ENCODE measurements around the gene CLUH. TPM values are rescaled to one million over a fixed set of nuclear protein-coding genes. Genes with fewer than 3 reads are reported as not detected.
"Not testable (repeated sequence)": the region's sequence is repeated elsewhere in the genome, so short reads cannot be mapped to it uniquely, and the experiment has no call there.

Gene CLUH
- total RNA-seq, 1 experiment from 2014 or later: 175 TPM

DNA sequence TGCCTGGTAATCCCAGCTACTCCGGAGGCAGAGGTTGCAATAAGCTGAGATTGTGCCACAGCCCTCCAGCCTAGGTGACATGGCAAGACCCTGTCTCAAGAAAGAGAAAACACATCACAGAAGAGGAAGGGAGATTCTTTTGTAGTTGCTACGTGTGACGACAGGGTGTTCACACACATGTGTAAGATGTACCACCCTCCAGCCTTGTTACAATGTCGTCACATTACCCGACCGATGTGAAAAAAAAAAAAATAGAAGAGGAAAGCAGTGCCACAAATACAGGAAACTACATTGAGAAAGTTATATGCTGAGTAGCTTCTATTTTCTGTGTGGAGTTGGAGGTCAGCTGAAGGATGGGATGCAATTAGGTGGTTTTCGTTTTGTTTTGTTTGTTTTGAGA lies 56.0 kb downstream of the CLUH start:
- H3K9me2 ChIP-seq (ENCODE audit: insufficient read depth): no peaks in the 10 kb centered on the region
- no peaks in the 10 kb centered on the region for H3K27me3 ChIP-seq (ENCODE audit: insufficient read depth, low read length)
- ATAC-seq (no peak), DNase-seq (ENCODE audit: low read depth, low spot score) (no peak)
- H3K27ac ChIP-seq (ENCODE audit: low read depth, low read length): no peak overlapping the region
- peaks cover 10% of the 10 kb centered on the region for H4K20me1 ChIP-seq (ENCODE audit: insufficient read depth)
- intact Hi-C loops (cut with micrococcal nuclease): no loop called here
- H3K4me1 ChIP-seq (ENCODE audit: control insufficient read depth in 1 of 2, insufficient read depth in 2 of 2, low read length in 2 of 2): peaks cover 17 to 27% of the 10 kb centered on the region in 2 experiments
- H3K4me3 ChIP-seq (replicated peaks in 1 of 2; ENCODE audit: low read depth in 1 of 2, low read length in 2 of 2): no peak overlapping the region
- no peaks in the 10 kb centered on the region for H3K36me3 ChIP-seq (ENCODE audit: control insufficient read depth in 1 of 2, insufficient read depth in 2 of 2, low read length in 2 of 2)
- ChIA-PET CTCF (no interaction called here), POLR2A (no interaction called here), RAD21 (ENCODE audit: low non-redundant PET in 1 of 2, low total read pairs in 2 of 2, uncharacterized antibody in 2 of 2, unreplicated experiment in 2 of 2) (no interaction called here)
- BruUV-seq (replicated peaks): no TSS peak
- no peak overlapping the region for H2AFZ ChIP-seq (ENCODE audit: low read depth, low read length, poor library complexity, severe bottlenecking)
- no peak overlapping the region for H3K4me2 ChIP-seq (ENCODE audit: low read length)
- no peak overlapping the region for H3K9ac ChIP-seq (ENCODE audit: low read length)
- no peaks in the 10 kb centered on the region for H3K9me3 ChIP-seq (ENCODE audit: control insufficient read depth in 1 of 2, insufficient read depth in 1 of 2, low read depth in 1 of 2, low read length in 2 of 2)
- H3K79me2 ChIP-seq (ENCODE audit: insufficient read depth, low read length): peaks cover 95% of the 10 kb centered on the region
- TF ChIP-seq, protein P1, sequence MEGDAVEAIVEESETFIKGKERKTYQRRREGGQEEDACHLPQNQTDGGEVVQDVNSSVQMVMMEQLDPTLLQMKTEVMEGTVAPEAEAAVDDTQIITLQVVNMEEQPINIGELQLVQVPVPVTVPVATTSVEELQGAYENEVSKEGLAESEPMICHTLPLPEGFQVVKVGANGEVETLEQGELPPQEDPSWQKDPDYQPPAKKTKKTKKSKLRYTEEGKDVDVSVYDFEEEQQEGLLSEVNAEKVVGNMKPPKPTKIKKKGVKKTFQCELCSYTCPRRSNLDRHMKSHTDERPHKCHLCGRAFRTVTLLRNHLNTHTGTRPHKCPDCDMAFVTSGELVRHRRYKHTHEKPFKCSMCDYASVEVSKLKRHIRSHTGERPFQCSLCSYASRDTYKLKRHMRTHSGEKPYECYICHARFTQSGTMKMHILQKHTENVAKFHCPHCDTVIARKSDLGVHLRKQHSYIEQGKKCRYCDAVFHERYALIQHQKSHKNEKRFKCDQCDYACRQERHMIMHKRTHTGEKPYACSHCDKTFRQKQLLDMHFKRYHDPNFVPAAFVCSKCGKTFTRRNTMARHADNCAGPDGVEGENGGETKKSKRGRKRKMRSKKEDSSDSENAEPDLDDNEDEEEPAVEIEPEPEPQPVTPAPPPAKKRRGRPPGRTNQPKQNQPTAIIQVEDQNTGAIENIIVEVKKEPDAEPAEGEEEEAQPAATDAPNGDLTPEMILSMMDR (IDR thresholded peaks at IDR 0.05 in 2 of 3, conservative IDR thresholded peaks at IDR 0.05 in 1 of 3; ENCODE audit: borderline replicate concordance in 1 of 3, insufficient read depth in 1 of 3, low read depth in 2 of 3, low read length in 2 of 3): no peak
- TF ChIP-seq SP1 (IDR thresholded peaks at IDR 0.05; ENCODE audit: low read depth) (no peak), SIN3A (IDR thresholded peaks at IDR 0.05; ENCODE audit: low read depth) (no peak), CBX3 (IDR thresholded peaks at IDR 0.05; ENCODE audit: low read depth) (no peak), JUND (IDR thresholded peaks at IDR 0.05) (no peak), YY1 (IDR thresholded peaks at IDR 0.05; ENCODE audit: extremely low read depth, insufficient replicate concordance, low read depth, low read length) (no peak), POLR2AphosphoS5 (IDR thresholded peaks at IDR 0.05; ENCODE audit: low read depth, low read length) (no peak), POLR2A (IDR thresholded peaks at IDR 0.05; ENCODE audit: borderline replicate concordance, extremely low read depth, insufficient read depth, insufficient read length) (no peak), CEBPB (IDR thresholded peaks at IDR 0.05; ENCODE audit: low read depth) (no peak), EGR1 (IDR thresholded peaks at IDR 0.05; ENCODE audit: low read depth) (no peak), FOSL1 (IDR thresholded peaks at IDR 0.05; ENCODE audit: low read depth) (no peak), EZH2phosphoT487 (IDR thresholded peaks at IDR 0.05; ENCODE audit: borderline replicate concordance) (no peak)
- TF ChIP-seq, protein P2, sequence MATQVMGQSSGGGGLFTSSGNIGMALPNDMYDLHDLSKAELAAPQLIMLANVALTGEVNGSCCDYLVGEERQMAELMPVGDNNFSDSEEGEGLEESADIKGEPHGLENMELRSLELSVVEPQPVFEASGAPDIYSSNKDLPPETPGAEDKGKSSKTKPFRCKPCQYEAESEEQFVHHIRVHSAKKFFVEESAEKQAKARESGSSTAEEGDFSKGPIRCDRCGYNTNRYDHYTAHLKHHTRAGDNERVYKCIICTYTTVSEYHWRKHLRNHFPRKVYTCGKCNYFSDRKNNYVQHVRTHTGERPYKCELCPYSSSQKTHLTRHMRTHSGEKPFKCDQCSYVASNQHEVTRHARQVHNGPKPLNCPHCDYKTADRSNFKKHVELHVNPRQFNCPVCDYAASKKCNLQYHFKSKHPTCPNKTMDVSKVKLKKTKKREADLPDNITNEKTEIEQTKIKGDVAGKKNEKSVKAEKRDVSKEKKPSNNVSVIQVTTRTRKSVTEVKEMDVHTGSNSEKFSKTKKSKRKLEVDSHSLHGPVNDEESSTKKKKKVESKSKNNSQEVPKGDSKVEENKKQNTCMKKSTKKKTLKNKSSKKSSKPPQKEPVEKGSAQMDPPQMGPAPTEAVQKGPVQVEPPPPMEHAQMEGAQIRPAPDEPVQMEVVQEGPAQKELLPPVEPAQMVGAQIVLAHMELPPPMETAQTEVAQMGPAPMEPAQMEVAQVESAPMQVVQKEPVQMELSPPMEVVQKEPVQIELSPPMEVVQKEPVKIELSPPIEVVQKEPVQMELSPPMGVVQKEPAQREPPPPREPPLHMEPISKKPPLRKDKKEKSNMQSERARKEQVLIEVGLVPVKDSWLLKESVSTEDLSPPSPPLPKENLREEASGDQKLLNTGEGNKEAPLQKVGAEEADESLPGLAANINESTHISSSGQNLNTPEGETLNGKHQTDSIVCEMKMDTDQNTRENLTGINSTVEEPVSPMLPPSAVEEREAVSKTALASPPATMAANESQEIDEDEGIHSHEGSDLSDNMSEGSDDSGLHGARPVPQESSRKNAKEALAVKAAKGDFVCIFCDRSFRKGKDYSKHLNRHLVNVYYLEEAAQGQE (IDR thresholded peaks at IDR 0.05; ENCODE audit: low read depth): no peak
- TF ChIP-seq, protein P3, sequence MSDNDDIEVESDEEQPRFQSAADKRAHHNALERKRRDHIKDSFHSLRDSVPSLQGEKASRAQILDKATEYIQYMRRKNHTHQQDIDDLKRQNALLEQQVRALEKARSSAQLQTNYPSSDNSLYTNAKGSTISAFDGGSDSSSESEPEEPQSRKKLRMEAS (IDR thresholded peaks at IDR 0.05): no peak

DNA sequence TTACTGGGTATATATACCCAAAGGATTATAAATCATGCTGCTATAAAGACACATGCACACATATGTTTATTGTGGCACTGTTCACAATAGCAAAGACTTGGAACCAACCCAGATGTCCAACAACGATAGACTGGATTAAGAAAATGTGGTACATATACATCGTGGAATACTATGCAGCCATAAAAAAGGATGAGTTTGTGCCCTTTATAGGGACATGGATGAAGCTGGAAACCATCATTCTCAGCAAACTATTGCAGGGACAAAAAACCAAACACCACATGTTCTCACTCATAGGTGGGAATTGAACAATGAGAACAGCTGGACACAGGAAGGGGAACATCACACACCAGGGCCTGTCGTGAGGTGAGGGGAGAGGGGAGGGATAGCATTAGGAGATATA lies 58.7 kb downstream of the CLUH start:
- POLR2A ChIA-PET; RAD21 ChIA-PET (ENCODE audit: low non-redundant PET in 1 of 2, low total read pairs in 2 of 2, uncharacterized antibody in 2 of 2, unreplicated experiment in 2 of 2); BruUV-seq (replicated peaks); H3K9me3 ChIP-seq (ENCODE audit: control insufficient read depth in 1 of 2, insufficient read depth in 1 of 2, low read depth in 1 of 2, low read length in 2 of 2); CTCF ChIA-PET; DNase-seq (ENCODE audit: low read depth, low spot score); H3K27ac ChIP-seq (ENCODE audit: low read depth, low read length); ATAC-seq; H3K36me3 ChIP-seq (ENCODE audit: control insufficient read depth in 1 of 2, insufficient read depth in 2 of 2, low read length in 2 of 2); H3K9me2 ChIP-seq (ENCODE audit: insufficient read depth); intact Hi-C loops (cut with micrococcal nuclease); H3K9ac ChIP-seq (ENCODE audit: low read length); H3K27me3 ChIP-seq (ENCODE audit: insufficient read depth, low read length); H3K4me3 ChIP-seq (replicated peaks in 1 of 2; ENCODE audit: low read depth in 1 of 2, low read length in 2 of 2); H4K20me1 ChIP-seq (ENCODE audit: insufficient read depth); H2AFZ ChIP-seq (ENCODE audit: low read depth, low read length, poor library complexity, severe bottlenecking); H3K4me2 ChIP-seq (ENCODE audit: low read length): not testable (repeated sequence)
- H3K4me1 ChIP-seq (ENCODE audit: control insufficient read depth in 1 of 2, insufficient read depth in 2 of 2, low read length in 2 of 2): peaks cover 0 to 15% of the 10 kb centered on the region in 2 experiments
- H3K79me2 ChIP-seq (ENCODE audit: insufficient read depth, low read length): peaks cover 95% of the 10 kb centered on the region

All from HCT116 (cell line).